ENCODE results near the gene RTEL1.
"Not testable (repeated sequence)": the region's sequence is repeated elsewhere in the genome, so short reads cannot be mapped to it uniquely, and the experiment has no call there.

RTEL1 gene

GRCh38 chr20:63718996-63719395 lies 60.9 kb downstream of the RTEL1 start:
- in situ Hi-C loops (cut with HindIII; ENCODE audit: low pct_ligation_motif_present, low sequenced_read_pairs) = no loop called here
- no peak for DNase-seq
- no peak overlapping the region for H3K27ac ChIP-seq
- H3K27me3 ChIP-seq (replicated peaks) = no peaks in the 10 kb centered on the region
- peaks cover 24% of the 10 kb centered on the region for H3K36me3 ChIP-seq (replicated peaks)
- H3K4me3 ChIP-seq (ENCODE audit: low read depth, low read length) = no peak overlapping the region
- TF ChIP-seq, protein P1, sequence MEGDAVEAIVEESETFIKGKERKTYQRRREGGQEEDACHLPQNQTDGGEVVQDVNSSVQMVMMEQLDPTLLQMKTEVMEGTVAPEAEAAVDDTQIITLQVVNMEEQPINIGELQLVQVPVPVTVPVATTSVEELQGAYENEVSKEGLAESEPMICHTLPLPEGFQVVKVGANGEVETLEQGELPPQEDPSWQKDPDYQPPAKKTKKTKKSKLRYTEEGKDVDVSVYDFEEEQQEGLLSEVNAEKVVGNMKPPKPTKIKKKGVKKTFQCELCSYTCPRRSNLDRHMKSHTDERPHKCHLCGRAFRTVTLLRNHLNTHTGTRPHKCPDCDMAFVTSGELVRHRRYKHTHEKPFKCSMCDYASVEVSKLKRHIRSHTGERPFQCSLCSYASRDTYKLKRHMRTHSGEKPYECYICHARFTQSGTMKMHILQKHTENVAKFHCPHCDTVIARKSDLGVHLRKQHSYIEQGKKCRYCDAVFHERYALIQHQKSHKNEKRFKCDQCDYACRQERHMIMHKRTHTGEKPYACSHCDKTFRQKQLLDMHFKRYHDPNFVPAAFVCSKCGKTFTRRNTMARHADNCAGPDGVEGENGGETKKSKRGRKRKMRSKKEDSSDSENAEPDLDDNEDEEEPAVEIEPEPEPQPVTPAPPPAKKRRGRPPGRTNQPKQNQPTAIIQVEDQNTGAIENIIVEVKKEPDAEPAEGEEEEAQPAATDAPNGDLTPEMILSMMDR (IDR thresholded peaks at IDR 0.05; ENCODE audit: low read depth, low read length, missing control alignments) = no peak

GRCh38 chr20:63722967-63723622 lies 65.0 kb downstream of the RTEL1 start:
- DNase-seq; H3K4me3 ChIP-seq (ENCODE audit: low read depth, low read length); in situ Hi-C loops (cut with HindIII; ENCODE audit: low pct_ligation_motif_present, low sequenced_read_pairs); H3K27ac ChIP-seq; H3K27me3 ChIP-seq (replicated peaks): not testable (repeated sequence)
- peaks cover 12% of the 10 kb centered on the region for H3K36me3 ChIP-seq (replicated peaks)

- H3K27ac ChIP-seq; in situ Hi-C loops (cut with HindIII; ENCODE audit: low pct_ligation_motif_present, low sequenced_read_pairs); DNase-seq; H3K27me3 ChIP-seq (replicated peaks); H3K4me3 ChIP-seq (ENCODE audit: low read depth, low read length): not testable (repeated sequence)
- peaks cover 21% of the 10 kb centered on the region for H3K36me3 ChIP-seq (replicated peaks)
Measured at GRCh38 chr20:63730189-63730733, 72.1 kb downstream of the RTEL1 start.

DNA sequence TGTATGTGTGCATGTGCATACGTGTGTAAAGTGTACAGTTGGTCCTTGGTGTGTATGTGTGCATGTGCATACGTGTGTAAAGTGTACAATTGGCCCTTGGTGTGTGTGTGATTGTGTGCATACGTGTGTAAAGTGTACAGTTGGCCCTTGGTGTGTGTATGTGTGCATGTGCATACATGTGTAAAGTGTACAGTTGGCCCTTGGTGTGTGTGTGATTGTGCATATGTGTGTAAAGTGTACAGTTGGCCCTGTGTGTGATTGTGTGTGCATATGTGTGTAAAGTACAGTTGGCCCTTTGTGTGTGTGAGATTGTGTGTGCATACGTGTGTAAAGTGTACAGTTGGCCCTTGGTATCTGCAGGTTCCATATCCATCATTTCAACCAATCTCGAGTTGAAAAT lies 73.3 kb downstream of the RTEL1 start:
- Histone ChIP-seq H3K36me3 (replicated peaks) (peaks cover 28% of the 10 kb centered on the region), H3K4me3 (ENCODE audit: low read depth, low read length) (no peak overlapping the region), H3K27me3 (replicated peaks) (no peaks in the 10 kb centered on the region), H3K27ac (no peak overlapping the region)
- TF ChIP-seq, protein P1 (IDR thresholded peaks at IDR 0.05; ENCODE audit: low read depth, low read length, missing control alignments) = no peak
- in situ Hi-C loops (cut with HindIII; ENCODE audit: low pct_ligation_motif_present, low sequenced_read_pairs) = no loop called here
- no peak for DNase-seq

DNA sequence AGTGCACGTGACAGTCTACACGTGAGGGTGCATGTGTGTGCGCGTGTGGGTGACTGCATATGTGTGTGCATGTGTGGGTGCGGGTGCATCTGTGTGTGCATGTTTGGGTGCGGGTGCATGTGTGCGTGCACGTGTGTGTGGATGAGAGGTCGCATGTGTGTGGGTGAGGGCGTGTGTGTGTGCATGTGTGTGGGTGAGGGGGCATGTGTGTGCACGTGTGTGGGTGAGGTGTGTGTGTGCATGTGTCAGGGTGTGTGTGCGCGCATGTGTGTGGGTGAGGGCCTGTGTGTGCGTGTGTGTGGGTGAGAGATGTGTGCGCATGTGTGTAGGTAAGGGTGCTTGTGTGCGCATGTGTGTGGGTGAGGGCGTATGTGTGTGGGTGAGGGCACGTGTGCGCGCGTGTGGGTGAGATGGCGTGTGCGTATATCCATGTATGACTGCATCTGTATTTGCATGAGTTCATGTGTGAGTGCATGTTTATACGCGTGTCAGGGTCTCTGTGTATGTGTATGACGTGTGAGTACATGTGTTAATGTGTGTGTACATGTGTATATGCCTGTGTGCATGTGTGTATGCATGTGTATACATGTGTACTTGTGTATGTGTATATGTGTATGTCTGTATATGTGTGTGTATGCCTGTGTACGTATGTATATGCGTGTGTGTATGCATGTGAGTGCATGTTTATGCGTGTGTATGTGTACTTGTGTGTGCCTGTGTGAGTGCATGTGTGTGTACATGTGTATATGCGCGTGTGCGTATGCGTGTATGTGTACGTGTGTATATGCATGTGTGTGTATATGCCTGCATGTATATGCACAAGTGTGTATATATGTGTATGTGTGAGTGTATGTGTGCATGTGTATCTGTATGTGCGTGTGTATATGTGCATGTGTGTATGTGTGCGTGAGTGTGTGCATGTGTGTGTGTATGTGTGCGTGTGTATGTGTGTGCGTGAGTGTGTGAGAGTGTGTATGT lies 74.3 kb downstream of the RTEL1 start:
- in situ Hi-C loops (cut with HindIII; ENCODE audit: low pct_ligation_motif_present, low sequenced_read_pairs) = no loop called here
- no peak overlapping the region for H3K27ac ChIP-seq
- peaks cover 28% of the 10 kb centered on the region for H3K36me3 ChIP-seq (replicated peaks)
- H3K4me3 ChIP-seq (ENCODE audit: low read depth, low read length) = no peak overlapping the region
- no peaks in the 10 kb centered on the region for H3K27me3 ChIP-seq (replicated peaks)
- TF ChIP-seq, protein P1 (IDR thresholded peaks at IDR 0.05; ENCODE audit: low read depth, low read length, missing control alignments) = no peak
- no peak for DNase-seq

DNA sequence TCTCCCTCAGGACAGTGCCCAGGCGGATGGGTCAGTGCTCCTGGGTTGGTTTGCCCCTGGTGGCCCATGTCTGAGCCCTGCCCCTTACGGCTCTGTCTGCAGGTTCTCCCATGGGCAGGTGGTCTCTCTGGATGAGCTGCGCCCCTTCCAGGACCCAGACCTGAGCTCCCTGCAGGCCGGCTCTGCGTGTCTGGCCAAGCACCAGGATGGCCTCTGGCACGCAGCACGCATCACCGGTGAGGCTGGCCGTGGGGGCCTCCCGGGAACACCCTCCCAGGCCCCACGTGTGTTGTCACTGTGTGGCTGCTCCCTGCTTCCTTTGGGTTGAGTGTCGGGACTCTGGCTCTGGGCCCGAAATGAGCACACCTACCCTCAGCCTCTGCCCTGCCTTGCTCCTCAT lies 75.0 kb downstream of the RTEL1 start:
- H3K27me3 ChIP-seq (replicated peaks) = no peaks in the 10 kb centered on the region
- no peak overlapping the region for H3K27ac ChIP-seq
- TF ChIP-seq, protein P1 (IDR thresholded peaks at IDR 0.05; ENCODE audit: low read depth, low read length, missing control alignments) = no peak
- in situ Hi-C loops (cut with HindIII; ENCODE audit: low pct_ligation_motif_present, low sequenced_read_pairs) = no loop called here
- no peak overlapping the region for H3K4me3 ChIP-seq (ENCODE audit: low read depth, low read length)
- H3K36me3 ChIP-seq (replicated peaks) = peaks cover 28% of the 10 kb centered on the region
- no peak for DNase-seq

Measured in brain microvascular endothelial cell (primary cell).